NCI-H510A treated with DMSO at 0.1 percent for 48 hours (cell line): ENCODE measurements around the gene C5orf63.
"Not testable (repeated sequence)": the region's sequence is repeated elsewhere in the genome, so short reads cannot be mapped to it uniquely, and the experiment has no call there.

ENCODE experiments used
- DNase-seq: peaks from one replicate; lab custom pipeline; 2025; lab: John Stamatoyannopoulos, UW

Gene C5orf63

DNA sequence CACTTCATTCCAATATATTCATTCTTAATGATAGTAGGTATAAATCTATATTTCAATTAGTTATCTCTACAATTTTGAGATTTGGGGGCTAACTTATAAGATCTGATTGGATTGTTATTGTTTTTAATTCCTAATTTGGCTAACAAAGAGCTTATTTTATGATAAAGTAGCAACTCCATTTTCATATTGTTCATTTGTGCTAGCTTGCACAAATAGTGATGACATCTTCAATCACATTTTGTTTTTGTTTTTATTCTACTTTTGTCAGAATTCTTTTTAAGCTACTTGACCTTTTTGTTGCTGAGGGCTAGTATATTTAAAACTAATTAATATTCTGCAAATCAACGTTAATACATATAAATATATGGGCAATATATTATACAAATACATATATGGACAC lies 65.8 kb downstream of the C5orf63 start:
- no peak for DNase-seq

- no peak for DNase-seq
These were observed 66.6 kb downstream of the C5orf63 start for GRCh38 chr5:127006744-127007143.

DNA sequence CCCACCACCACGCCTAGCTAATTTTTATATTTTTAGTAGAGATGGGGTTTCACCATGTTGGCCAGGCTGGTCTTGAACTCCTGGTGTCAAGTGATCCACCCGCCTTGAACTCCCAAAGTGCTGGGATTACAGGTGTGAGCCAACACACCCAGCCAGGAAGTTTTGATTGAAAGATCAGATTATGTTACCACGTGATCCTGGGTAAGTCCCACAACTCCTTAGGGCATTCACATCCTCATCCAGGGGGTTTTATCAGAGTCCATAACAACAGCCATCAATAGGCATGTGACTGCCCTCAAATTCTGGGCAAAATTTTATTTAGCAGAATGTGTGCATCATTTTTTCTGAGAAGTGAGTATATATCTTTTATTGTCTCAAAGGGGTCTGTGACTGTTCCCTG lies 68.0 kb downstream of the C5orf63 start:
- not testable (repeated sequence) for DNase-seq

DNA sequence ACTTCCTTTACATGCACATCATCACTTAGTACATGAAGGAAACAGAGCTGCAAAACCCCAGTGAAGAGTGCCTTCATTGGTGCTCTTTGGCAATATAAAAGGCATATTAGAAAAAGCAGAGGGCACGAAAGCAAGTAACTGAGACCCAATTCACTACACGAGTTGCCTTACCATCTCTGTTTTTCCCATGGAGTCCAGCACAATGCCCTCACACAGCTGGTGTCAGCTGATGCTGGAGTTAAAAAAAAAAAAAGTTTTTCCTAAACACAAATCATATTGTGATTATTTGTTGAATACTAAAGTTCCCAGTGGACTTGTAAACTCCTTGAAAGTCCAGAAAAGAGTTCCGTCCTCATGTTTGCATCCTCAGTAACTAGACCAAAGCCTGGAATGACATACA lies 68.6 kb downstream of the C5orf63 start:
- DNase-seq: no peak

GRCh38 chr5:127003798-127004495 lies 69.4 kb downstream of the C5orf63 start:
- DNase-seq: no peak

- DNase-seq: no peak
These were observed 70.9 kb downstream of the C5orf63 start for GRCh38 chr5:127002390-127002789.

GRCh38 chr5:127001621-127002296 lies 71.5 kb downstream of the C5orf63 start:
- DNase-seq: no peak
